Activated CD4-positive, alpha-beta T cell treated with anti-CD3 and anti-CD28 coated beads, Interleukin-2, amount 50 U/mL, for 4 hours (primary cell): ENCODE measurements around the gene VWA5B1.
A peak's percentile ranks its signal among the peaks of the same experiment; 100 is the strongest.

Experiments
- DNase-seq, 2 experiments: peaks; one replicate each; pipeline ENCODE4 v3.0.0-alpha.2; 2020

Gene VWA5B1

GRCh38 chr1:20349971-20350370 lies 59.3 kb downstream of the VWA5B1 start:
- no peak for DNase-seq

DNA sequence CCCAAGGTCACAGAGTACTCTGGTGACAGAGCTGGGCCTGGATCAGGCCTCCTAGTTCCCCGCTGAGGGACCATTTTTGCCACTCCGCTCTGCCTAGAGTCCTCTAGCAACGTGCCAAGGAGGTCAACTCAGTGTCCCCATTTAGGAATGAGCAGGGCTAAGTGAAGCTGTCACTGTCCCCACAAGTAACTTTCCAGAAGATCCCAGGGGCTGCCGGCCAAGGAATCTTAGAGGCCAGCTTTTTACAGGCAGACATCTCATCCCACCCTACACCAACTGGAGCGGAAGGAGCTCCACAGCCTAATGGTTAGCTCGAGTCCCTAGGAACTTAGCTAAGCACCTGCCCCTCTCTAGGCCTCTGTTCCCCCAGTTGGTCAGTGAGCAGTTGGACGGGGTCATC lies 59.7 kb downstream of the VWA5B1 start:
- no peak for DNase-seq

DNA sequence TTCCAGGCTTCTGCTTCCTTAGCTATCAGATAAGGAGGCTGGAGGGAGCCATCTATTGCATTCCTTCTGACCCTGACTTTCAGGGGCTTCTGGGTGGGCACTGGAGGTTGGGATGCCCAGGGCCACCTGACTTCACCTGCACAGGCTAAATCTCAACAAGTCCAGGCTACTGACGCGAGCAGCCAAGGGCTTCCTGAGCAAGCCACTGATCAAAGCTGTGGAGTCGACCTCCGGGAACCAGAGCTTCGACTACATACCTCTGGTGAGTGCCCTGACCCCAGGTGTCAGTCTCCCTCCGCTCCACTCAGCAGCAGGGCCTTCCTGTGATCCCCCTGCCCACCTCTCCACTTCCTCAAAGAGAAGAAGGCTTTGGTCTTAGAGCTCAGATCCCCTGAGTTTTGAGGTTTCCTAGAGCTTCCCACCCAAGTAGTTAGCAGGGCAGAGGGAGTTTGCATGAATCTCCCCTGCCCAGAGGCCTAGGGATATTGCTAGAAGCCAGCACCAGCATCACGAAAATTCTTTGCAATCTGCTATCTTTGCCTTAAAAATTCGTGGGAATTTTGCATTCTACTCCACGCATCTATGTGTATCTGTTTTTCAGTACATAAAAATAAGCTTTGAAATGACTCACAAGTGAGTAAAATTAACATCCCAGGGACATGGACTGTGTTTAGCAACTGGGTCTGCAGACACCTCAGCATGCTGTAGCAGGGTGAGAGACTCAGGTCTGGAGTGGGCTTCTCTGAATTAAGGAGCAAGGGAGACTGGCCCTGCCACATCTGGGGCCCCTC lies 61.4 kb downstream of the VWA5B1 start:
- no peak for DNase-seq

DNA sequence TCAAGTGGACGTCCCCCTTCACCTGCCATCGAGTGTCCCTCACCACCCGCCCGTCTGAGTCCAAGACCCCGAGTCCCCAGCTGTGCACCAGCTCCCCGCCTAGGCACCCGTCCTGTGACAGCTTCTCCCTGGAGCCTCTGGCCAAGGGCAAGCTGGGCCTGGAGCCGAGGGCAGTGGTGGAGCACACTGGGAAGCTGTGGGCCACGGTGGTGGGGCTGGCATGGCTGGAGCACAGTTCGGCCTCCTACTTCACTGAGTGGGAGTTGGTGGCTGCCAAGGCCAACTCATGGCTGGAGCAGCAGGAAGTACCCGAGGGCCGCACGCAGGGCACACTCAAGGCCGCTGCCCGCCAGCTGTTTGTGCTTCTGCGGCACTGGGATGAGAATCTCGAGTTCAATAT lies 63.2 kb downstream of the VWA5B1 start:
- DNase-seq, result no peak

- no peak for DNase-seq
Measured at GRCh38 chr1:20354610-20355009, 63.9 kb downstream of the VWA5B1 start.

DNA sequence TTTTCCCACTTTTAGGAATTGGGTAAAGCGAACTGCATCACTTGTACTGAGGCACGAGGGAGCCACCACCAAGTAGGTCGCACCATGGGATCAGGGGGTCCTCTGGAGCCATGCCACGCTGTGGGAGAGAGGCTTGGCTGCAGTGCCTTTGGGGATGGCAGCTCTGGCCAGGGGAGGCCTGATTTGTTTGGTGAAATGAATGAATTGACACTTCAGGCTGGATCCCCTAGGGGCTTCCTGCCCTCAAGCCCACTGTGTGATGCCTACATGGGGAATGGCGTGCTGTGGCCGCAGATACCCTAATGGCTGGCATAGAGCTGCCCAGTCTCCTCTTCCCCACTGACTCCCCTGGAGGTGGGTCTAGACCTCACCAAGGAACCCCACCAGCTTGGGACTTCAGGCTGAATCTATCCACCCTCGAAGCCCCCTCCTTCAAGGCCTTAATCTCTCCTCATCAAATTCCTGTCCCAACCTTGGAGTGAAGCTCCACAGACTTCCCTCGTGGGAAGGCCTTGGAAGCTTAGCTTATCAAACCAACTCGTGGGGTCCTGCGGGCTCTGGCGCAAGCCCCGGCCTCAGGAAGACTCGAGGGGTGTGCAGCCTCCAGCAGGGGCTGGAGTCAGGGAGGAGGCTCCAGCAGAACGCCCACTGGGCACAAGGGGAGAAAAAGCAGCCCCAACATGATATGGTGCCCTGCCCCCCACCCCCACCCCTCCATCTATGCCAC lies 64.6 kb downstream of the VWA5B1 start:
- no peak for DNase-seq

GRCh38 chr1:20355828-20356735 lies 65.4 kb downstream of the VWA5B1 start:
- DNase-seq, result no peak

GRCh38 chr1:20356850-20357459 lies 66.3 kb downstream of the VWA5B1 start:
- DNase-seq, result no peak

GRCh38 chr1:20357796-20358195 lies 67.1 kb downstream of the VWA5B1 start:
- no peak for DNase-seq

DNA sequence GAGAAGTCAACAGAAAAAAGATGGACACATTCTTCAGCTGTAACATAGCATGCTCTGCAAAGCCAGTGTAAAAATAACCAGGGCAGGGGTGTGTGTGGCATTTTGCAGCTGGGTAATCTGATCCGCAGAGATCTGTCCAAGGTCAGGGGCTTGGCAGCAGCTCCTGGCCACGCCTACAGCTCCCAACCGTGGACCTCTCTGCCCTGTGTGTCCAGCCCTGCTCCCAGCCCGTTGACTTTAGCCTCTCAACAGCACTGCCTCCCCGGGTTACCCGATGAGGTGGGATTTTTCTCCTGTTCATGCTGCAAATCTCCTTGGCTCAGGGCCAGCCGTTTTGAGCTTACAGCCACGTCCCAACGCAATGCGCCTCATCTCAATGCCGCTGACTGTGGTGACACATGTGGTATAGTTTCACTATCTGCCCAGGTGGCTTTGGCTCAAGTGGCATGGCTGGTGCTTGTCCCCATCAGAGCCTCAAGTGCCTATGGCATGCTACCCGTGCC lies 68.1 kb downstream of the VWA5B1 start:
- no peak for DNase-seq

- peak; percentile 30 to 44 for DNase-seq
Measured at GRCh38 chr1:20359451-20360330, 69.0 kb downstream of the VWA5B1 start.

DNA sequence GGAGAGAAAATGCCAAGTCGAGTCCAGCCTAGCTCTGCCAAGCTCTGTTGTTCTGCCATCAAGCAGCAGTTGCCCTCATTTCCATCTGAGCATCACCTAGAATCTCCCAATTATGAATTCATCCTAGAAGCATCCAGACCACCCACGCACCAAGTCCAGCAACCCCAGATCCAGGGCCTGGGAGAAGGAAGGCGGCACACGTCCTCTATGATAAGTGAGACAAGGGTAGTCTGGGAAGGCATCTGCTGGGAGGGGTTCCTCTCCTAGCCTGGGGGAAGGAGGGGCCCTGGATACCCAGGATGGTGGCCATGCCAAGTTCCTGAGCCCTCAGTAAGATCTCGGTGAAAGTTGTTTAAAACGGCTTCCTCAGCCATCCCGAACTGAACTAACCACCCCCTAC lies 70.7 kb downstream of the VWA5B1 start:
- DNase-seq, result no peak

- DNase-seq, result peak in 1 of 2 experiments; percentile 9
Measured at GRCh38 chr1:20361805-20362381, 71.2 kb downstream of the VWA5B1 start.

- DNase-seq, result no peak
Measured at GRCh38 chr1:20362856-20363255, 72.2 kb downstream of the VWA5B1 start.

DNA sequence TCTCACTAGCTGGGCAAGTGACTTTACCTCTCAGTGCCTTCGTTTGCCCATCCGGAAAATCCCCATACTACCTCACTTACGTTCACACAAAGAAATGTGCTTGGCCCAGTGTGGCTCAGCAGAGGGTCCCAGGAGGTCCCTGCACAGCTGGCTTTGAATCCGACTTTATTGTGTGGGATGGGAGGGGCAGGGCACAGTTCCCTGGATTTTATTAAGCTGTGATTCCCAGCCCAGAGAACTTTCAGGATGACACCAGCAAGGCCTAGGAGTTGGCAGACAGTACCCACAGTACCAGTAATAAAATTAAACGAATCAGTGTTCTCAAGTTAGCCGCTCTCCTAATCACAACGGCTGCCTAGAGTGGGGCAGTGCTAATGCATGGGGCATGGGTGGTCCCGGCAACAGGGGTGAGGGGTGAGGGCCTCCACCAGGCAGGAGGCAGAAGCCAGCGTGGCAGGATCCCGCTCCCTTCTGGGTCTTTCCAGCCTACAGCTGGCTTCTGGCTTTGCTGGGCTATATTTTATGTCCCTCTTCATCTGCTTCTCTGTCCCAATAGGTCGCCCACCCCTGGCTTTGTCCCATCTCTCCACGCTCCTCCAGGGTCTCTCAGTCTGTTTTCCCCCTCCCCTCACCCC lies 74.9 kb downstream of the VWA5B1 start:
- DNase-seq, result no peak

GRCh38 chr1:20366056-20366462 lies 75.4 kb downstream of the VWA5B1 start:
- no peak for DNase-seq

- DNase-seq, result no peak
Measured at GRCh38 chr1:20366463-20367115, 75.9 kb downstream of the VWA5B1 start.

- DNase-seq, result no peak
Measured at GRCh38 chr1:20367116-20367585, 76.5 kb downstream of the VWA5B1 start.

DNA sequence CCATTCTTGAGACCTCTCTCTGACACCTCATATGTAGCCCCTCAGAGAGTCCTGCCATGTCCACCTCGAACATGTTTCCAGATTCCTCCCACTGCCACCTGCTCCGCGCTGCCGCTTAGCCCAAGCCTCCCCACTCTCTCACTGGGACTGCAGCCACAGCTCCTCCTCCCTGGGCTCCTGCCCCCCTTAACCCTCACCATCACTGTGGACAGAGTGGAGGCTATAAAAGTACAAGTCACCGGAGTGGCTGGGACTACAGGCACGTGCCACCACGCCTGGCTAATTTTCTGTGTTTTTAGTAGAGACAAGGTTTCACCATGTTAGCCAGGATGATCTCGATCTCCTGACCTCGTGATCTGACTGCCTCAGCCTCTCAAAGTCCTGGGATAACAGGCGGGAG lies 77.0 kb downstream of the VWA5B1 start:
- DNase-seq, result no peak

GRCh38 chr1:20368866-20369470 lies 78.3 kb downstream of the VWA5B1 start:
- DNase-seq, result no peak
